Mesenchymal stem cell (in vitro differentiated cells and primary cell): ENCODE data around the gene GNAI2.

Source experiments
- DNase-seq: peaks from one replicate; pipeline ENCODE4 v3.0.0-alpha.2; 2013
- H2AFZ ChIP-seq: one replicate; pipeline ENCODE4 v1.6.1; 2013; ENCODE audit warnings: low read depth, mild to moderate bottlenecking, control low read depth, inconsistent platforms, low read length, moderate library complexity
- H2AK5ac ChIP-seq: 2 replicates; pipeline ENCODE4 v1.6.1; 2013; ENCODE audit warnings: low read length, moderate library complexity, mild to moderate bottlenecking, inconsistent platforms; ENCODE audit not compliant: severe bottlenecking
- H2BK120ac ChIP-seq: one replicate; pipeline ENCODE4 v1.6.1; 2013; ENCODE audit warnings: low read depth, mild to moderate bottlenecking, inconsistent platforms, low read length, moderate library complexity
- H2BK12ac ChIP-seq, 2 experiments: one replicate each; pipeline ENCODE4 v1.6.1; 2013; ENCODE audit warnings: inconsistent platforms in 2 of 2, low read length in 2 of 2, mild to moderate bottlenecking in 2 of 2, moderate library complexity in 2 of 2, control low read depth in 1 of 2
- H2BK15ac ChIP-seq: one replicate; pipeline ENCODE4 v1.6.1; 2013; ENCODE audit warnings: mild to moderate bottlenecking, low read depth, inconsistent platforms; ENCODE audit not compliant: poor library complexity, severe bottlenecking
- H2BK5ac ChIP-seq: 2 replicates; pipeline ENCODE4 v1.6.1; 2013; ENCODE audit warnings: low read depth, mild to moderate bottlenecking, low read length, control low read depth, inconsistent platforms; ENCODE audit not compliant: poor library complexity, severe bottlenecking
- H3K14ac ChIP-seq, 2 experiments: one replicate each; pipeline ENCODE4 v1.6.1; 2013; ENCODE audit warnings: inconsistent platforms in 2 of 2, low read length in 2 of 2, control low read depth in 1 of 2, mild to moderate bottlenecking in 1 of 2, moderate library complexity in 1 of 2
- H3K18ac ChIP-seq, 2 experiments: one replicate each; pipeline ENCODE4 v1.6.1; 2013; ENCODE audit warnings: inconsistent platforms in 2 of 2, low read length in 2 of 2, control low read depth in 1 of 2, low read depth in 1 of 2, mild to moderate bottlenecking in 1 of 2
- H3K23ac ChIP-seq, 2 experiments: one replicate each; pipeline ENCODE4 v1.6.1; 2013; ENCODE audit warnings: inconsistent platforms in 2 of 2, low read length in 2 of 2, mild to moderate bottlenecking in 2 of 2, moderate library complexity in 2 of 2, control low read depth in 1 of 2
- H3K27ac ChIP-seq: 2 replicates; pipeline ENCODE4 v1.5.1; 2013; ENCODE audit warnings: mild to moderate bottlenecking, moderate library complexity, low read length, control low read depth, inconsistent platforms; ENCODE audit not compliant: poor library complexity, severe bottlenecking
- H3K27me3 ChIP-seq, 2 experiments: 2 replicates each; pipeline versions ENCODE4 v1.6.1 to v1.7.0; 2013; ENCODE audit warnings: low read length in 2 of 2, mild to moderate bottlenecking in 2 of 2, moderate library complexity in 2 of 2, control low read depth in 1 of 2, inconsistent platforms in 1 of 2; ENCODE audit not compliant: control insufficient read depth in 1 of 2, insufficient read depth in 1 of 2
- H3K36me3 ChIP-seq, 2 experiments: 2 replicates each; pipeline versions ENCODE4 v1.6.1 to v1.7.0; 2013; ENCODE audit warnings: low read length in 2 of 2, control low read depth in 1 of 2, inconsistent platforms in 1 of 2, low read depth in 1 of 2, mild to moderate bottlenecking in 1 of 2; ENCODE audit not compliant: insufficient read depth in 2 of 2, control insufficient read depth in 1 of 2
- H3K4ac ChIP-seq, 2 experiments: one replicate each; pipeline ENCODE4 v1.6.1; 2013; ENCODE audit warnings: inconsistent platforms in 2 of 2, low read length in 2 of 2, mild to moderate bottlenecking in 2 of 2, moderate library complexity in 2 of 2, control low read depth in 1 of 2, low read depth in 1 of 2
- H3K4me1 ChIP-seq: 2 replicates; pipeline ENCODE4 v1.6.1; 2013; ENCODE audit warnings: low read depth, low read length, control low read depth; ENCODE audit not compliant: control insufficient read depth, insufficient read depth
- H3K4me2 ChIP-seq: 2 replicates; pipeline ENCODE4 v1.6.1; 2013; ENCODE audit warnings: low read length, mild to moderate bottlenecking, inconsistent platforms; ENCODE audit not compliant: poor library complexity, severe bottlenecking
- H3K4me3 ChIP-seq, 2 experiments: 2 replicates each; pipeline versions ENCODE4 v1.5.1 to v1.7.0; 2013; ENCODE audit warnings: low read length in 2 of 2, mild to moderate bottlenecking in 2 of 2, control low read depth in 1 of 2, low read depth in 1 of 2; ENCODE audit not compliant: insufficient read depth in 1 of 2
- H3K79me1 ChIP-seq: replicated peaks from 2 replicates; pipeline ENCODE4 v1.6.1; 2013; ENCODE audit warnings: mild to moderate bottlenecking, control low read depth, low read length, inconsistent platforms; ENCODE audit not compliant: poor library complexity, severe bottlenecking
- H3K9ac ChIP-seq: 2 replicates; pipeline ENCODE4 v1.7.0; 2013; ENCODE audit warnings: mild to moderate bottlenecking, low read length, moderate library complexity
- H3K9me3 ChIP-seq: 2 replicates; pipeline ENCODE4 v1.7.0; 2013; ENCODE audit warnings: mild to moderate bottlenecking, low read length; ENCODE audit not compliant: control insufficient read depth
- H4K8ac ChIP-seq: one replicate; pipeline ENCODE4 v1.6.1; 2013; ENCODE audit warnings: inconsistent platforms, mild to moderate bottlenecking, low read length, moderate library complexity
- H4K91ac ChIP-seq: one replicate; pipeline ENCODE4 v1.6.1; 2013; ENCODE audit warnings: mild to moderate bottlenecking, low read length, inconsistent platforms
- WGBS: methylation state at CpG from one replicate; pipeline ENCODE4 v1.1.7; 2013; ENCODE audit warnings: mixed read lengths; 5-methylcytosine and 5-hydroxymethylcytosine counted together

The GNAI2 gene

DNA sequence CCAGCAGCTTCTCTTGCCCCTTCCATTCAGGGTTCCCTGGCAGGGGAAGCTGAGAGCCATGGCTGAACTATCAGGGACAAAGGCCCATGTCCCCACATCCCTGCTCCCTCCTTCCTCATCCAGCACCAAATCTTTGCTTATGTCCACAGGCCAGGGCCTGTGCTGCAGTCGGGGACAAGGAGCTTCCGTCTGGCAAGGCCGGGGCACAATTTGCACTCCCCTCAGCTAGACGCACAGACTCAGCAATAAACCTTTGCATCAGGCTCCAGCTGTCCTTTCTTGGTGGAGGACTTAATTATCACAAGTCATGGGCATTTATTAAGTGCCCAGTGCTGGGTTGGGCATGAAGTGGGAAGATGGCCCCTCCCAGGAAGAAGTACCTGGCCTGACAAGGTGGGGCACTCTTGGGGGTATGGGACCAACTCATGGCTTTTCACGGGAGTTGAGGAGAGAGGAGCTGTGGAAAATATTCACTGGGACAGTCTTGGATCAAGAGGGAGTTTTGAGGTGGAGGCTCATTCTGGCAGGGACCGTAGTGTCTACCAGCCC, 39.7 kb upstream of the GNAI2 start:
- H3K4me3 ChIP-seq: no peak overlapping the region
- H3K4me1 ChIP-seq: peaks cover 11% of the 10 kb centered on the region
- no peak overlapping the region for H3K23ac ChIP-seq
- H2AK5ac ChIP-seq: no peak overlapping the region
- H4K8ac ChIP-seq: no peak overlapping the region
- no peak for DNase-seq
- peaks cover 38 to 75% of the 10 kb centered on the region in 2 experiments for H3K27me3 ChIP-seq
- H3K9me3 ChIP-seq: no peaks in the 10 kb centered on the region
- H3K4me2 ChIP-seq: no peak overlapping the region
- H3K27ac ChIP-seq: no peak overlapping the region
- H2BK5ac ChIP-seq: no peak overlapping the region
- H3K9ac ChIP-seq: no peak overlapping the region
- no peak overlapping the region for H2BK15ac ChIP-seq
- no peak overlapping the region for H2AFZ ChIP-seq
- no peak overlapping the region for H3K18ac ChIP-seq
- no peak overlapping the region for H2BK12ac ChIP-seq
- H3K79me1 ChIP-seq: no peaks in the 10 kb centered on the region
- no peaks in the 10 kb centered on the region for H3K36me3 ChIP-seq
- no peak overlapping the region for H3K4ac ChIP-seq
- WGBS: 83% methylated on average over 6 of the region's 6 CpGs
- no peak overlapping the region for H3K14ac ChIP-seq
- H2BK120ac ChIP-seq: no peak overlapping the region
- H4K91ac ChIP-seq: no peak overlapping the region

DNA sequence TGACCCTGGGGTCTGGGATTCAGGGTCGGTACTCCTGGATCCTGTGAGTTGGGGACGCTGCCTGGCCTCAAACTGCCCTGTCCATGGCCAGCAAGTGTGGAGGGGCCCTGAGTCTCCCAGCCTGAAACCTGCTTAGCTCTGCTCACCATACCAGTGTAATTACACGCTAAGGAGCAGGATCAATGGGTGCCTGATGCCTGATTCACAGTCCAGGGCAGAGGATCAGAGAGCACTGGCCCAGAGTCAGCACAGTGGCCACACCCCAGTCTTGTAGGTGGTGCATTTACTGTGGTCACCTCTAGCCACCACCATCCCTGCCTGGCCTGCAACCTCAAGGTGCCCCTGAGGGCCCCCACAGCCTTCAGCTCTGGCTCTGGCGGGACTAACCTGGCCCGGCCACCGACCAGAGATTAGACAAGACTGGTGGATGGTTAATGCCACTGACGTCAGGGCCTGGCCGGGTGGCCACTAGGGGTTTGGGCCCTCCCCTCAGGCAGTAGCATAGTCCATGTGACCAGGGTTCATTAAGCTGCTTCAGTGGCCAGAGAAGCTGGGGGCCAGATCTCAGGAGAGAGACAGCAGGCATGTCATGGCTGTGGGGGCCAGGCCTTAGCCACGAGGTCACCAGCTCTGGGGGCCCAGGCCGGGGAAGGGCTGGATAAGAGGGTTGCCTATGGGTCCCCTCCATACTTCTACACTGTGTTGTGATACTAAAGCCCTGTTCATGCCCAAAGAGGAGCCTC, 34.3 kb upstream of the GNAI2 start:
- no peak overlapping the region for H4K91ac ChIP-seq
- H3K36me3 ChIP-seq: no peaks in the 10 kb centered on the region
- no peaks in the 10 kb centered on the region for H3K9me3 ChIP-seq
- H3K27ac ChIP-seq: no peak overlapping the region
- 80% methylated on average over 10 of the region's 10 CpGs for WGBS
- H2BK12ac ChIP-seq: no peak overlapping the region
- no peak overlapping the region for H3K18ac ChIP-seq
- no peak for DNase-seq
- H3K79me1 ChIP-seq: no peaks in the 10 kb centered on the region
- H2AK5ac ChIP-seq: no peak overlapping the region
- no peak overlapping the region for H3K4me3 ChIP-seq
- no peak overlapping the region for H3K4me2 ChIP-seq
- H2AFZ ChIP-seq: no peak overlapping the region
- H3K14ac ChIP-seq: no peak overlapping the region
- H3K4me1 ChIP-seq: peaks cover 22% of the 10 kb centered on the region
- H3K4ac ChIP-seq: no peak overlapping the region
- no peak overlapping the region for H3K23ac ChIP-seq
- no peak overlapping the region for H2BK15ac ChIP-seq
- no peak overlapping the region for H2BK120ac ChIP-seq
- peaks cover 56 to 74% of the 10 kb centered on the region in 2 experiments for H3K27me3 ChIP-seq
- H3K9ac ChIP-seq: no peak overlapping the region
- no peak overlapping the region for H4K8ac ChIP-seq
- no peak overlapping the region for H2BK5ac ChIP-seq

DNA sequence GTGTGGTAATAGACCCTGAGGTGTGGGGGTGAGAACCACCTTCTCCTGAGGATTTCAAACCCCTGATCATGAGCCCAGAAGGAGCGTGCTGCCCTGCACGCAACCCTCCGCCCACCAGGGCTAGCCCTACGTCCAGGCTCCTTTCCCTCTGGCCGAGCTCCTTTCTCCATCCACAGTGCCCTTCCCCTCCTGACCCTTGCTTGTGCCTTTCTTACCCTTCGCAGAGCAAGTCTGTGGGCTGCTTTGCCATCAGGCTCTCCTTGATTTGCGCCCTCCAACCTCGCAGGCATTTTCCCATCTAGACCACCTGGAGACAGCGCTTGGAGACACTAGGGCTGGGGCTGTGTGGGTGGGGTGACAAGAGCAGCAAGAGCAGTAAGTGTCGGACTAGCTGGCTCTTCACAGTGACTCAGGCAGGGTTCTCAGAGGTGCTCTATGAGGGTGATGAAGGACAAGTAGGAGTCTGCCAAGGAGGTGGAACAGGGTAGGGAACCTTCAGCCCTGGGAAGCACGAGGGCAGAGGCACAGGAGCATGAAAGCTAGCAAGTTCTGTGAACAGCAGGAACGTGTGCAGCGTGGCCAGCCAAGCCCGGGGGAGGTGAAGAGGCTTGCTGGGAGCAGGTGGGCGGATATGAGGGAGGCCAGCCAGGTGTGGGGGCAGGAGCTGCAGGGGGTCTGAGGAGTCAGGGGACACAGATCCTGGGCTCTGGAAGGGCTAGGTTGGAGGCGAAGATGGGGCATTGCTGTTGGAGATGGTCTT, 33.5 kb upstream of the GNAI2 start:
- no peak overlapping the region for H2AK5ac ChIP-seq
- no peak overlapping the region for H3K4me3 ChIP-seq
- H3K14ac ChIP-seq: no peak overlapping the region
- peak overlapping the region in 1 of 2 experiments; percentile 15 for H3K23ac ChIP-seq
- H4K91ac ChIP-seq: no peak overlapping the region
- no peaks in the 10 kb centered on the region for H3K36me3 ChIP-seq
- H4K8ac ChIP-seq: no peak overlapping the region
- no peaks in the 10 kb centered on the region for H3K9me3 ChIP-seq
- no peak overlapping the region for H3K4me2 ChIP-seq
- H2BK5ac ChIP-seq: no peak overlapping the region
- no peak overlapping the region for H3K27ac ChIP-seq
- no peak overlapping the region for H2AFZ ChIP-seq
- no peak overlapping the region for H2BK15ac ChIP-seq
- no peak overlapping the region for H2BK120ac ChIP-seq
- H3K4ac ChIP-seq: no peak overlapping the region
- H3K4me1 ChIP-seq: peaks cover 22% of the 10 kb centered on the region
- no peak overlapping the region for H3K9ac ChIP-seq
- peaks cover 64 to 70% of the 10 kb centered on the region in 2 experiments for H3K27me3 ChIP-seq
- no peaks in the 10 kb centered on the region for H3K79me1 ChIP-seq
- H2BK12ac ChIP-seq: no peak overlapping the region
- H3K18ac ChIP-seq: no peak overlapping the region
- WGBS: 84% methylated on average over 16 of the region's 16 CpGs
- no peak for DNase-seq

DNA sequence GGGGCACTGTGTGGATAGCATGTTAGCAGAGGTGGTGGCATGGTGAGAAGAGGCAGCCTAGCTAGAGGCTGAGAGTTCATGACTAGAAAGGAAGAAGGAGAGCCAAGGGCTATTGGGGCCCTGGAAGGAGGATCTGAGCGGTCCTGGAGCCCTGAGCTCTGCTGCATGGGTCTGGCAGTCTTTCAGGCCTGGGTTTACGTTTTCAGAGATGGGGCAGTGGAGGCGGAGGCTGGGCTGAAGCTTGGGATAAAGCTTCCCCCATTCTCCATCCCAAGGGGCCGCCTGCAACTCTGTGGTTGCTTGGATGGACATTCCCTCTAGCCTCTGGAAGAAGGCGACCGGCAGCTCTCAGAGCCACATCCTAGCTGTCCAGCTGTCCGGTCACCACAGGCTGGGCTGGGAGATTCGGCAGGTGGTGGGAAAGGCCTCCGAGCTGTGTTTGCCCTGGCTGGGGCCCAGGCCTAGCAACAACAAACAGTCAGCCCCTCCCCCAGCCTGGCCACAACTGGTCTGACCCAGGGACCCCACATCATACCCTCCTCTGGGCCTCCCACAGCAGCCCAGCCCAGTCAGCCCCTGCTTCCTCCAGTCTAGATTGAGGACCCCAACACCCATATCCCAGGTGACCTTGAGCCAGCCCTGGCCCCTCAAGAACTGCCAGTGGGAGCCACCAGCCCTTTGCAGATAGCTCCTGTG, 32.7 kb upstream of the GNAI2 start:
- Histone ChIP-seq H2BK5ac (no peak overlapping the region), H3K27ac (no peak overlapping the region), H3K4me1 (peaks cover 22% of the 10 kb centered on the region), H3K18ac (no peak overlapping the region), H3K4ac (no peak overlapping the region), H4K91ac (no peak overlapping the region), H3K9me3 (no peaks in the 10 kb centered on the region), H2AFZ (no peak overlapping the region), H3K23ac (no peak overlapping the region), H4K8ac (no peak overlapping the region), H2AK5ac (no peak overlapping the region), H3K4me3 (no peak overlapping the region), H3K36me3 (no peaks in the 10 kb centered on the region), H3K14ac (no peak overlapping the region), H3K79me1 (no peaks in the 10 kb centered on the region), H3K4me2 (no peak overlapping the region), H2BK12ac (no peak overlapping the region), H2BK15ac (no peak overlapping the region), H3K9ac (no peak overlapping the region), H3K27me3 (peaks cover 67 to 74% of the 10 kb centered on the region in 2 experiments), H2BK120ac (no peak overlapping the region)
- no peak for DNase-seq
- WGBS: 82% methylated on average over 9 of the region's 9 CpGs
